ENCODE results near the gene ESYT3. TPM values are rescaled to one million over a fixed set of nuclear protein-coding genes. Genes with fewer than 3 reads are reported as not detected.

The ESYT3 gene
- total and polyA plus RNA-seq, 2 of the 8 experiments (the other 6 are each of a cell fraction or from before 2014, with no cell fraction given), result 4.4 to 7.3 TPM

DNA sequence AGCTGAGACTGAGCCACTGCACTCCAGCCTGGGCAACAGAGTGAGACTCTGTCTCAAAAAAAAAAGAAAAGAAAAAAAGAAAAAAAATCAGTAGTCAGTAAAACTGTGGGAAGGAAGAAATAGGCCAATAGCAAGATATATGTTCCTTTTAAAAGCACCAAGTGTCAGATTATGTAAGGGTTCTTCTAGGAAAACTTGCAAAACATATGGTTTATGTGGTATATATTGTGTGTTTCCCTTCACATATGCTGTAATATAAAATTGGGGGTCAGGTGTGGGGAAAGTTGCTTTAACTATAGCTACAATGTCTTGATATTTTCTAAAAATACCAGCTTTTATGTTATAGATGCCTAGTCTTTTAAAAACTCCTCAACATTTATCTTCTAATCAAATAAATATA lies 64.6 kb downstream of the ESYT3 start (continued):
- TF ChIP-seq, protein P1, sequence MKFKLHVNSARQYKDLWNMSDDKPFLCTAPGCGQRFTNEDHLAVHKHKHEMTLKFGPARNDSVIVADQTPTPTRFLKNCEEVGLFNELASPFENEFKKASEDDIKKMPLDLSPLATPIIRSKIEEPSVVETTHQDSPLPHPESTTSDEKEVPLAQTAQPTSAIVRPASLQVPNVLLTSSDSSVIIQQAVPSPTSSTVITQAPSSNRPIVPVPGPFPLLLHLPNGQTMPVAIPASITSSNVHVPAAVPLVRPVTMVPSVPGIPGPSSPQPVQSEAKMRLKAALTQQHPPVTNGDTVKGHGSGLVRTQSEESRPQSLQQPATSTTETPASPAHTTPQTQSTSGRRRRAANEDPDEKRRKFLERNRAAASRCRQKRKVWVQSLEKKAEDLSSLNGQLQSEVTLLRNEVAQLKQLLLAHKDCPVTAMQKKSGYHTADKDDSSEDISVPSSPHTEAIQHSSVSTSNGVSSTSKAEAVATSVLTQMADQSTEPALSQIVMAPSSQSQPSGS (IDR thresholded peaks at IDR 0.05; ENCODE audit: low read length), result no peak
- TF ChIP-seq POU5F1 (IDR thresholded peaks at IDR 0.05; ENCODE audit: low read depth, low read length) (no peak), MAX (IDR thresholded peaks at IDR 0.05) (no peak), SP1 (IDR thresholded peaks at IDR 0.05; ENCODE audit: low read depth, low read length) (no peak), TAF1 (IDR thresholded peaks at IDR 0.05; ENCODE audit: low read depth, low read length) (no peak), RAD21 (IDR thresholded peaks at IDR 0.05 in 1 of 2, conservative IDR thresholded peaks at IDR 0.05 in 1 of 2; ENCODE audit: low read depth in 2 of 2, low read length in 2 of 2) (no peak)

Measured in H1 (cell line).